Vagina (tissue), 2 donors: ENCODE measurements around the gene MGME1.

Experiments used
- CTCF ChIP-seq, 3 experiments: fragments of 450-650 bp in 2 of 3; fragments of 200-600 bp in 1 of 3; sonication (generic) in 1 of 3; IDR thresholded peaks; one replicate each; pipeline ENCODE4 v1.5.1; 2017 to 2019; ENCODE audit warnings: antibody characterized with exemption in 3 of 3, mild to moderate bottlenecking in 2 of 3, moderate library complexity in 2 of 3
- POLR2A ChIP-seq, 2 donors: fragments of 450-650 bp; IDR thresholded peaks; one replicate each; pipeline ENCODE4 v1.6.1; 2017; ENCODE audit warnings: antibody characterized with exemption in 2 of 2, mild to moderate bottlenecking in 2 of 2, moderate library complexity in 2 of 2
- POLR2AphosphoS5 ChIP-seq, 2 donors: sonication (generic); formaldehyde crosslinking; IDR thresholded peaks; one replicate each; pipeline ENCODE4 v1.9.0; 2017; ENCODE audit warnings: antibody characterized with exemption in 2 of 2, mild to moderate bottlenecking in 2 of 2, low read depth in 1 of 2; ENCODE audit not compliant: insufficient read depth in 1 of 2

GRCh38 chr20:17933711-17934110, 35.1 kb upstream of the MGME1 start:
- TF ChIP-seq CTCF (IDR thresholded peaks at IDR 0.05) (no peak), POLR2A (IDR thresholded peaks at IDR 0.05) (no peak), POLR2AphosphoS5 (IDR thresholded peaks at IDR 0.05; ENCODE audit: insufficient read depth in 1 of 2, low read depth in 1 of 2) (no peak)
